DND-41 (cell line): Measurements from ENCODE around the gene FOSB.

Experiments
- ATAC-seq: fragments of 200-7000 bp; cut with Tn5 transposase; 3 replicates; pipeline ENCODE4 v1.9.1; 2021; ENCODE audit warnings: low read depth; ENCODE audit not compliant: insufficient read depth
- DNase-seq: peaks from one replicate; pipeline ENCODE4 v3.0.0-alpha.2; 2020
- H2AFZ ChIP-seq: 2 replicates; pipeline ENCODE4 v1.6.0; 2012; ENCODE audit warnings: low read depth, low read length
- H3K27ac ChIP-seq: 2 replicates; pipeline ENCODE4 v1.5.1; 2012; ENCODE audit warnings: low read length, inconsistent platforms
- H3K27me3 ChIP-seq: fragments of 200-600 bp; sonication (generic); 2 replicates; pipeline ENCODE4 v1.6.0; 2012; ENCODE audit warnings: low read length, mild to moderate bottlenecking, inconsistent platforms; ENCODE audit not compliant: insufficient read depth, poor library complexity
- H3K36me3 ChIP-seq: 2 replicates; pipeline ENCODE4 v1.5.1; 2012; ENCODE audit warnings: low read length, inconsistent platforms; ENCODE audit not compliant: insufficient read depth
- H3K4me1 ChIP-seq: 2 replicates; pipeline ENCODE4 v1.5.1; 2012; ENCODE audit warnings: mild to moderate bottlenecking, low read length; ENCODE audit not compliant: insufficient read depth
- H3K4me2 ChIP-seq: 2 replicates; pipeline ENCODE4 v1.6.0; 2012; ENCODE audit warnings: mild to moderate bottlenecking, moderate library complexity, low read length, inconsistent platforms; ENCODE audit not compliant: insufficient read depth
- H3K4me3 ChIP-seq, 2 experiments: fragments of 200-600 bp in 1 of 2; shearing (Covaris generic) in 1 of 2; 2 replicates each; pipeline ENCODE4 v1.5.1; 2012 to 2016; ENCODE audit warnings: inconsistent platforms in 2 of 2, low read length in 2 of 2, mild to moderate bottlenecking in 2 of 2, low read depth in 1 of 2, moderate library complexity in 1 of 2
- H3K79me2 ChIP-seq: 2 replicates; pipeline ENCODE4 v1.6.0; 2012; ENCODE audit warnings: low read length, inconsistent platforms; ENCODE audit not compliant: insufficient read depth
- H3K9ac ChIP-seq: 2 replicates; pipeline ENCODE4 v1.6.0; 2012; ENCODE audit warnings: low read depth, mild to moderate bottlenecking, inconsistent platforms, low read length, moderate library complexity
- H3K9me3 ChIP-seq: 2 replicates; pipeline ENCODE4 v1.5.1; 2012; ENCODE audit warnings: low read length, moderate library complexity, mild to moderate bottlenecking, inconsistent platforms; ENCODE audit not compliant: insufficient read depth, severe bottlenecking
- H4K20me1 ChIP-seq: 2 replicates; pipeline ENCODE4 v1.6.0; 2012; ENCODE audit warnings: low read length; ENCODE audit not compliant: insufficient read depth
- EZH2 ChIP-seq: IDR thresholded peaks from 3 replicates; pipeline ENCODE4 v1.6.1; 2012; ENCODE audit warnings: borderline replicate concordance, low read depth, mild to moderate bottlenecking, moderate library complexity, low read length, inconsistent platforms; ENCODE audit not compliant: severe bottlenecking
- TF ChIP-seq, protein P1 (sequence below): IDR thresholded peaks from 2 replicates; pipeline ENCODE4 v1.5.1; 2012; ENCODE audit warnings: borderline replicate concordance, low read length, moderate library complexity, mild to moderate bottlenecking; ENCODE audit not compliant: poor library complexity, severe bottlenecking; ENCODE audit errors: extremely low read depth

Gene FOSB

GRCh38 chr19:45511074-45511473 lies 43.3 kb downstream of the FOSB start:
- ATAC-seq (no peak), DNase-seq (no peak)
- H3K27me3 ChIP-seq: no peaks in the 10 kb centered on the region
- H2AFZ ChIP-seq: no peak overlapping the region
- TF ChIP-seq, protein P1, sequence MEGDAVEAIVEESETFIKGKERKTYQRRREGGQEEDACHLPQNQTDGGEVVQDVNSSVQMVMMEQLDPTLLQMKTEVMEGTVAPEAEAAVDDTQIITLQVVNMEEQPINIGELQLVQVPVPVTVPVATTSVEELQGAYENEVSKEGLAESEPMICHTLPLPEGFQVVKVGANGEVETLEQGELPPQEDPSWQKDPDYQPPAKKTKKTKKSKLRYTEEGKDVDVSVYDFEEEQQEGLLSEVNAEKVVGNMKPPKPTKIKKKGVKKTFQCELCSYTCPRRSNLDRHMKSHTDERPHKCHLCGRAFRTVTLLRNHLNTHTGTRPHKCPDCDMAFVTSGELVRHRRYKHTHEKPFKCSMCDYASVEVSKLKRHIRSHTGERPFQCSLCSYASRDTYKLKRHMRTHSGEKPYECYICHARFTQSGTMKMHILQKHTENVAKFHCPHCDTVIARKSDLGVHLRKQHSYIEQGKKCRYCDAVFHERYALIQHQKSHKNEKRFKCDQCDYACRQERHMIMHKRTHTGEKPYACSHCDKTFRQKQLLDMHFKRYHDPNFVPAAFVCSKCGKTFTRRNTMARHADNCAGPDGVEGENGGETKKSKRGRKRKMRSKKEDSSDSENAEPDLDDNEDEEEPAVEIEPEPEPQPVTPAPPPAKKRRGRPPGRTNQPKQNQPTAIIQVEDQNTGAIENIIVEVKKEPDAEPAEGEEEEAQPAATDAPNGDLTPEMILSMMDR: no peak
- TF ChIP-seq EZH2: no peak
- no peaks in the 10 kb centered on the region for H3K9me3 ChIP-seq
- H3K36me3 ChIP-seq: no peaks in the 10 kb centered on the region
- no peak overlapping the region for H3K4me3 ChIP-seq
- H3K79me2 ChIP-seq: peaks cover 26% of the 10 kb centered on the region
- no peak overlapping the region for H3K4me2 ChIP-seq
- peaks cover 34% of the 10 kb centered on the region; the same call in 1 of the 2 replicates for H4K20me1 ChIP-seq
- H3K9ac ChIP-seq: no peak overlapping the region
- H3K4me1 ChIP-seq: peaks cover 23% of the 10 kb centered on the region
- H3K27ac ChIP-seq: no peak overlapping the region

GRCh38 chr19:45512881-45513483 lies 45.2 kb downstream of the FOSB start:
- ATAC-seq (no peak), DNase-seq (no peak)
- no peak overlapping the region for H3K9ac ChIP-seq
- H3K79me2 ChIP-seq: peaks cover 19% of the 10 kb centered on the region
- H3K36me3 ChIP-seq: 0 out of 2 replicates have a peak, but pooled peaks cover 2% of the 10 kb centered on the region
- no peak overlapping the region for H3K27ac ChIP-seq
- no peak overlapping the region for H3K4me3 ChIP-seq
- H3K4me2 ChIP-seq: no peak overlapping the region
- no peaks in the 10 kb centered on the region for H3K27me3 ChIP-seq
- peaks cover 33% of the 10 kb centered on the region; the same call in 1 of the 2 replicates for H4K20me1 ChIP-seq
- H3K9me3 ChIP-seq: no peaks in the 10 kb centered on the region
- TF ChIP-seq EZH2: no peak
- TF ChIP-seq, protein P1: no peak
- no peak overlapping the region for H2AFZ ChIP-seq
- peaks cover 17% of the 10 kb centered on the region for H3K4me1 ChIP-seq

DNA sequence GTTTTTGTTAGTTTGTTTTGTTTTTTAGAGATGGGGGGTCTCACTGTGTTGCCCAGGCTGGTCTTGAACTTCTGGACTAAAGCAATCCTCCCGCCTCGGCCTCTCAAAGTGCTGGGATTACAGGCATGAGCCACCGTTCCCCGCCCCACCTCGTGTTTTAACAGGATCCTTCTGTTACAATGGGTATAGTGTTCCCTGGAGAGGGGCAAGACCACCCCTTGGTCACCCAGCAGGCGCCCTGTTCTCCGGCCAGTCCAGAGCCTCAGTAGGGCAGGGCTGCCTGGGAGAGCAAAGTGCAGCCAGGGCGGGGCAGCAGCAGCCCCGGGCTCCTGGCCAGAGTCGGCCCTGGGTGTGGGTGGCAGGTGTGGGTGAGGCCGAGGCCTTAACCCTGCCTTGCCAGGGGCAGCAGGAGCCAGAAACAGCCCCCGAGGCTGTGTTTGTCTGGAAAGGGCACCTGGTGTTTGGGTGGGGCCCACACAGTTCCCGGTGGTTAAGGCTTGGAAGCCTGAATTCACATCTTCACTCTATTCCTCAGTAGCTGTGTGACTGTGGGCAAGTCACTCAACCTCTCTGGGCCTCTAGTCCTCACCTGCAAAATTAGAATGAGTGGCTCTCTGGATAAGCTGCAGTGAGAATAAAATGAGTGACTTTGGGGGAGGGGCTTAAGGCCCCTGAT lies 46.7 kb downstream of the FOSB start:
- no peak for TF ChIP-seq EZH2
- TF ChIP-seq, protein P1: no peak
- Histone ChIP-seq H3K9me3 (no peaks in the 10 kb centered on the region), H3K79me2 (peaks cover 8% of the 10 kb centered on the region), H3K9ac (no peak overlapping the region), H3K27ac (no peak overlapping the region), H3K27me3 (no peaks in the 10 kb centered on the region), H3K4me1 (peaks cover 3% of the 10 kb centered on the region), H4K20me1 (peaks cover 19% of the 10 kb centered on the region; the same call in 1 of the 2 replicates), H2AFZ (no peak overlapping the region), H3K36me3 (peaks cover 9% of the 10 kb centered on the region; the same call in 1 of the 2 replicates), H3K4me2 (no peak overlapping the region), H3K4me3 (no peak overlapping the region)
- DNase-seq (no peak), ATAC-seq (no peak)
